HuH-7.5 (cell line): ENCODE measurements around the gene CFAP299.
"Not testable (repeated sequence)": the region's sequence is repeated elsewhere in the genome, so short reads cannot be mapped to it uniquely, and the experiment has no call there.

ENCODE experiments used
- DNase-seq: peaks from one replicate; pipeline ENCODE4 v3.0.0; 2011; ENCODE audit warnings: low spot score

Gene CFAP299

GRCh38 chr4:80388284-80388607 lies 52.7 kb downstream of the CFAP299 start:
- no peak for DNase-seq

GRCh38 chr4:80390178-80390577 lies 54.6 kb downstream of the CFAP299 start:
- no peak for DNase-seq

GRCh38 chr4:80393246-80393969 lies 57.9 kb downstream of the CFAP299 start:
- DNase-seq, result no peak

- no peak for DNase-seq
These were observed 58.4 kb downstream of the CFAP299 start for GRCh38 chr4:80393970-80394250.

DNA sequence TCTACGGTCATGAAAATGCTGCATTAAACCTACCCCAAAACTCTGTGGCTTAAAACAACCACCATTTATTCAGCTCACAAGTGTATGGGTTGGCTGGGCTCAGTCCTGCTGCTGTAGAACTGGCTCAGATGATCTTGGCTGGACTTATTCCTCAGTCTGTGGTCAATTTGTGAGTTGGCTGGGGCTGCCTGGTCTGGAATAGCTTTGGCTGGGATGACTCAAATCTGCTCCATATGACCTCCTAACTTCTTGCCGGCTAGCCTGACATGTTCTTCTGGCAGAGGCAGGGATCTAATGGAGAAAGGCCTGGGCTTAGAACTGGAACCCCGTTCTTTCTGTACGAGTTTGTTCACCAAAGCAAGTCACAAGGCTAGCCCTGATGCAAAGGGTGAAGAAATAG lies 71.7 kb downstream of the CFAP299 start:
- no peak for DNase-seq

GRCh38 chr4:80409809-80410208 lies 74.3 kb downstream of the CFAP299 start:
- no peak for DNase-seq

GRCh38 chr4:80412322-80412721 lies 76.8 kb downstream of the CFAP299 start:
- DNase-seq, result no peak

DNA sequence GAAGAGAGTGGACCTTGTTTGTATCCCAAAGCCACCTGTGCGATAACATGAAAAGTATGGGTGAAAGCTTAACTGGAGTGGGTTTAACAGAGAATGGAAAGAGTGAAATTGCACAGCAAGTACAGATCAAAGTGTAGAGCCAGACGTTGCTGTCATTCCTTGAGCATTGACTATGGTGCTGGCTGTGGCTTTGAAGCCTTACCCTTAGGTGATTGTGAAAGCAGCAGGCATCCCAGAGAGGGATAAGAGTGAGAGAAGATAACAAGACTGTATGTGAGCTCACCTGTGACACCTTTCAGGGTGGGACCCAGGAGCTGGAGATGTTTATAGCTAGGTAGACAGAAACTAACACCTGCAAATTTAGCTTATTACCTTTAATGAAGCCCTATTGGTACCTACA lies 77.6 kb downstream of the CFAP299 start:
- no peak for DNase-seq

DNA sequence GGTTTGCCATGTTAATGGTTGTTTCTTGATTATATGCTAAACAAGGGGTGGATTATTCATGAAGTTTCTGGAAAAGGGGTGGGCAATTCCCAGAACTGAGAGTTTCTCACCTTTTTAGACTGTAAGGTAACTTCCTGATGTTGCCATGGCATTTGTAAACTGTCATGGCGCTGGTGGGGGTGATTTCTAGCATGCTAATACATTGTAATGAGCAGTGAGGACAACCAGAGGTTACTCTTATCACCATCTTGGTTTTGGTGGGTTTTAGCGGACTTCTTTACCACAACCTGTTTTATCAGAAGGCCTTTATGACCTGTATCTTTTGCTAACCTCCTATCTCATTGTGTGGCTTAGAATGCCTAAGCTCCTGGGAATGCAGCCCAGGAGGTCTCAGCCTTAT lies 81.5 kb downstream of the CFAP299 start:
- DNase-seq, result no peak

DNA sequence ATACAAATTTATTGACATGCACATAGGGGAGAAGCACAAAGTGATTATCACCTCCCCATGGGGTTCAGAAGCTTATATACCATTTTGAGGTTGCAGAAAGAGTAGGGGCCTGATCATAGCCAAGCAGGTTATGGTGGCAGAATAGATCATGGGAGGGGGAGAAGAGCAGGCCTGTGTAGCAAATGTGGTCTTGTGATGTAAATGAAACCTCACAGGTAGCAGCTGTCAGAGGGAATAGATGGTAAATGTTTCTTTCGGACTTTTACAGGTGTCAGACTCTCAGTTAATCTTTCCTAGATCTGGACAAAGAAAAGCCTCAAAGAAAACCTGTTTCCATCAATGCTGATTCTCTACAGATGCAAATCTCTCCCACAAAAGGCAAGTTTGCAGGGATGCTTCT lies 84.4 kb downstream of the CFAP299 start:
- no peak for DNase-seq

GRCh38 chr4:80420638-80421037 lies 85.1 kb downstream of the CFAP299 start:
- no peak for DNase-seq

GRCh38 chr4:80422727-80423404 lies 87.3 kb downstream of the CFAP299 start:
- no peak for DNase-seq

GRCh38 chr4:80423553-80424224 lies 88.2 kb downstream of the CFAP299 start:
- no peak for DNase-seq

GRCh38 chr4:80424225-80424581 lies 88.7 kb downstream of the CFAP299 start:
- no peak for DNase-seq

GRCh38 chr4:80425124-80426100 lies 89.9 kb downstream of the CFAP299 start:
- DNase-seq, result no peak

DNA sequence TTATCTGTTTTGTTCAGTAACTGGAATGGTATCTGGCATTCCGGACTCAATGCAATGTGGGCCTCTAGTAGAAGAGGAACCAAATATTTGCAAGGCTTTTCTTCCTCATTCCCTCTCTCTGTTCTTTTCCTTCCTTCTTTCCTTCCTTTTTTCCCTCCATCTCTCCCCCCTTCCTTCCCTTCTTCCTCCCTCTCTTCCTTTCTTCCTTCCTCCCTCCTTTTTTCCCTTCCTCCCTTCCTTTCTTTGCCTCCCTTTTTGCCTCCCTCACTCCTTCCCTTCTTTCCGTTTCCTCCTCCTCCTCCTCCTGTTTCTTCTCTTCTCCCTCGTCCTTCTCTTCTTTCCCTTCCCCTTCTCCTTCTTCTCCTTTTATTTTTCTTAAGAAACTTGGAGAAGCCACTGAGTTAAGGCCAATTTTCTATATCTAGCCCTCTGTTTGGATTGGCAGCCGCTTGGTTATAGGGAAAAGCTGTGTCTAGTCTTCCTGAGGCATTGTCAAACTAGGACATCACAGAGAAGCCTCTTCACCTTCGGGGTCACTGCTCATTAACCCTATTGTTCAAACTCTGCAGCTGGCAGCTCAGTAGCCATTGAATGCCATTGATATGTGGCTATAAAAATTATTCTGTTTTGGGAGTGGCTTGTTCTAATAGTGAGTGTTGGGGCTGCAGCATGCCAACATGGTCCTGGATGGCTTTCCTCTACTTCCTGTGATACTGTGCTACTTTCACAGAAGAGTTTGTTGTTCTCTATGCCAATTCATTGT lies 95.9 kb downstream of the CFAP299 start:
- no peak for DNase-seq

- no peak for DNase-seq
These were observed 98.7 kb downstream of the CFAP299 start for GRCh38 chr4:80434238-80434637.

DNA sequence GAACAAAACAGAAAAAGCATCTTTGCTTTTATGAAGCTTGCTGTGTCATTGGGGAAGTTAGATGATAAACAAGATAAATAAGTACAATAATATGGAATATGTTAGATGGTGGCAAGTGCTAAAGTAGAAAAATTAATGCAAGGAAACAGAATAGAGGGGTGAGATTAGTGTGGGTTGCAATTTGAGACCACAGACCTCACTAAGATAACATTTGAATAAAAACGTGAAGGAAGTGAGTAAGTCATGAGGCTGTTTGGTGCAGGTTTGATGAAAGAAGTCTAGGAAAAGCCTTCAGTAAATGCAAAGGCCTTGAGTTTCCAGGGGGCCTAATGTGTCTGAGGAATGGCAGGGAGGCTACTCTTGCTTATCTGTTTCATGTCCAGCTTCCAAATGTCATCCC lies 102.5 kb downstream of the CFAP299 start:
- DNase-seq, result no peak

DNA sequence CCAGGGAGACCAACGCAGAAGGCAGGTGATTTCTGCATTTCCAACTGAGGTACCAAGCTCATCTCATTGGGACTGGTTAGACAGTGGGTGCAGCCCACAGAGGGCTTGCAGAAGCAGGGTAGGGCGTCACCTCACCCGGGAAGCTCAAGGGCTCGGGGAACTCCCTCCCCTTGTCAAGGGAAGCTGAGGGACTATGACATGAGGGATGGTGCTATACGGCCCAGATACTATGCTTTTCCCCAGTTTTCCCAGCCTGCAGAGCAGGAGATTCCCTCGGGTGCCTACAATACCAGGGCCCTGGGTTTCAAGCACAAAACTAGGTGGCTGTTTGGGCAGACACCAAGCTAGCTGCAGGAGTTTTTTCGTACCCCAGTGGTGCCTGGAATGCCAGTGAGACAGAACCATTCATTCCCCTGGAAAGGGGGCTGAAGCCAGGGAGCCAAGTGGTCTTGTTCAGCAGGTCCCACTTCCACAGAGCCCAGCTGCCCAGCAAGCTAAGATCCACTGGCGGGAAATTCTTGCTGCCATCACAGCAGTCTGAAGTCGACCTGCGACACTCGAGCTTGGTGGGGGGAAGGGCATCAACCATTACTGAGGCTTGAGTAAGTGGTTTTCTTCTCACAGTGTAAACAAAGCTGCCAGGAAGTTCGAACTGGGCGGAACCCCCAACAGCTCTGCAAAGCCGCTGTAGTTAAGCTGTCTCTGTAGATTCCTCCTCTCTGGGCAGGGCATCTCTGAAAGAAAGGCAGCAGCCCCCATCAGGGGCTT lies 103.9 kb downstream of the CFAP299 start:
- not testable (repeated sequence) for DNase-seq

DNA sequence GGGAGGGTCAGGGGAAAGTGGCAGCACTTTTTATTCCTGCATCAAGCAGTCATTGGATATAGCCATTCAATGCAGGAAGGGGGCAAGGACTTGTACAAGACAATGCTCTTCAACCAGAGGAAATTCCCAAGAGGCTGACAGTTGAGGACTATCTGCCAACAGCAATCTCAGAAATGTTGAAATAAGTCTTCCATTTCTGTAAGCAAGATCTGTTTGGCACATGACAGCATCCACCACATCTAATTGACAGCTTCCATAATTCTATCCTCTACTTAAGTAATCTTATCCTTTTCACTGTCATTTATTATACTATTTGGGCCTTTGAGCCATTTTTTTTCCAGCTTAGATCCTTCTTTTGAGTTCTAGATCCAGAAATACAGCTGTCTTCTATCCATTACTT lies 110.7 kb downstream of the CFAP299 start:
- no peak for DNase-seq

- DNase-seq, result no peak
These were observed 111.1 kb downstream of the CFAP299 start for GRCh38 chr4:80446664-80447063.
